HG03135 (cell line): ENCODE data around the gene SLC25A1.

ENCODE experiments used
- ATAC-seq: cut with Tn5 transposase; IDR thresholded peaks from one replicate; pipeline ENCODE4 v1.9.1; 2021; ENCODE audit warnings: mild to moderate bottlenecking, moderate library complexity; ENCODE audit not compliant: unreplicated experiment

SLC25A1 gene

DNA sequence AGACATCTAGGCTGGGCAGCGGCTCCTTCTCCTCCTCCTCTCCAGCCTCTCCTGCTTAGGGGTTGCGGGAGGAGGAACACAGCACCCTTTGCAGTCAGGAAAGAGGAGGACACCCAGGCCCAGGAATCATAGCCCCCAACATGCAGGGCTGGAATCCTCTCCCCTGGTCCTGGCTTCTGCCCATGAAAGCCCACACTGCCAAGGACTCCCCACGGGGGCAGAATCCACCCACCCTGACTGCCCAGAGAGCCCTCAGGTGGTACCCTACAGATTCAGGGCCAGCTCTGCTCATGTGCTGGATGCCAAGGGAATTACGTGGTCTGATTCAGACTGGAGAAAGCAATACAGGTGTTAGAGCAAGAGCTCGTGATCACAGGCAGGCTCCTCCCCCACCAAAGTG, 38.6 kb downstream of the SLC25A1 start:
- no peak for ATAC-seq

DNA sequence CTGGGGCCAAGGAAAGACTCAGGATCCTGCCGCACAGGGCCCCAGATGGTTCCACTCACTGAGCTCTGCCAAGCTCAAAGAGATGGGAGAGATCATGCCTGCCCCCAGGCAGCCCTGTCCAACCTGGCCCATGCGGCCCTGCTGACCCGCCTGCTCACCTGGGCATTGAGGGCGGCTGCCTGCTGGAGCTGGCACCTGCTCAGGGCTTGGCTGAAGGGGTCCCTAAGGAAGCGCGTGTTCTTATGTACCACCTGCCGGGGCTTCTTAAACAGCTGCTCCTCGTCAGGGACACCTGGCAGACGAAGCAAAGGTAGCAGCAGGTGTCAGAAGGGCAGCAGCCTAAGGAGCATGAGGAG, 39.6 kb downstream of the SLC25A1 start:
- no peak for ATAC-seq

DNA sequence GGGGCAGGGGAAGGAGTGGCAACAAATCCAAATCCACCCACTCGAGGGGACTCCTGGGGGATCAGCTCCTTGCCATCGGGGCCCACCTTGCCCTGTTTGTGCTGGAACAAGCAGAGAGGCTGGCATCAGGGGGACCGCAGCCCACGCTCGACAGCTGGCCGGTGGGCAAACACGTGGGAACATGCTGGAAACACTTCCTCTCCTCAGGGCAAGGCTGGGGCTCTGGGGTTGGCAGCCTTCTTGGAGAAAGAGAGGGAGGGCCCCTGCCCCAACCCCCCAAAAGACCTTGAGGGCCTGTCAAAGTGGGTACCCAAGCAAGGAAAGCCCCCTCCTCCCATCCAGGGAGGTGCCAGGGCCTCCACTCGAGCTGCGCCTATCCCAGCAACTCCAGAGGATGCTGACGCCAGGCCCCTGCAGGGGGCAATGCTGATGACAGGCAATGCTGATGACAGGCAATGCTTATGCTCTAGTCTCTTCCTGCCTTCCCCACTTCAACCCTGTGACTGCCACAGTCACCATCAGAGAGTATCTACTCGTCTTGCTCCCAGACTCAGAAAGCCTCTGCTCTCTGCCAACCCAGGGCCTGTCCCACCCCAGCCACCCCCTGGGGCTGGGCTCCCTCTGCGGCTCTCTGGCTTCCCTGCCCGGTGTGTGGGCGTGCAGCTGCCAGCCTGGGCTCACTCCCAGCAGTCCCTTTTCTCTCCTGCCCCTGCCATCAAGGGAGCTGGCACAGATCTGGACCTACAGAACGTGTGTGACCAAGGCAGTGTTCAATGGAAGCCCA, 40.1 kb downstream of the SLC25A1 start:
- no peak for ATAC-seq

DNA sequence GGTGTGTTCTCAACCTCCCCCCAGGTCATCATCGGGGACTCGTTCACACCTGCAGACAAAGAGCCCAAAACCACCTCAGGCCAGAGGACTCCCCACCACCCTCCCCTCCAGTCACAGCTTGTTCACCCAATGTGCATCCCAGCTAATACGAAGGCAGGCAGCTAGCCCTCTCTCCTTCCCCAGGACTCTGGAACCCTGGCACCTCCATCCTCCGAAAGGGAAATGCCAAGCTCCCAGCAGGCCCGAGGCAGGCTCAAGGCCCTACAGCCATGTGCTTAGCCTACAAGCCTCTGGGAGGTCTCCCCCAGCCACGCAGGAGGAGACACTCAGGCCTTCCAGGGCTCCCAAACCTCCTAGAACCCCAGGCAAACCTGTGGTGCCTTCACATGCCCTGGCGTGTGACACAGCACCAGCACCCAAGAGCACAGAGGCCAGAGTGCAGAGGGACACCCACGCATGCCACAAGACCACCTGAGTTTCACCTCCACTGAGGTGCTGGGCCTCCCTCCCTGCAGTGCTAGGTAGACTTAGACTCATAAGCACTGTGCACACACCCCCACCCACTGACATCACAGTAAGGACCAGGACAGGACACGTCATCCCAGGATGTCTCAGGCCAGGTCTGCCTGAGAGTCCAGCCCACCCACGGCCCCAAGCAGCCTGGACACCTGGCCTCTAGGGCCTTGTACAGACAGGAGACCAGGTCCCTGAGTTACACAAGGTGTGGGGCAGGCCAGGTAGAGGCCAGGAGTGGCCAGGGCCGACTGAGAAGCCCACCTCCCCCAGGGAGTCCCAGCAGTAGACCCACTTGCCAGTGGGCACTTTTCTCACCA, 40.9 kb downstream of the SLC25A1 start:
- ATAC-seq = no peak

DNA sequence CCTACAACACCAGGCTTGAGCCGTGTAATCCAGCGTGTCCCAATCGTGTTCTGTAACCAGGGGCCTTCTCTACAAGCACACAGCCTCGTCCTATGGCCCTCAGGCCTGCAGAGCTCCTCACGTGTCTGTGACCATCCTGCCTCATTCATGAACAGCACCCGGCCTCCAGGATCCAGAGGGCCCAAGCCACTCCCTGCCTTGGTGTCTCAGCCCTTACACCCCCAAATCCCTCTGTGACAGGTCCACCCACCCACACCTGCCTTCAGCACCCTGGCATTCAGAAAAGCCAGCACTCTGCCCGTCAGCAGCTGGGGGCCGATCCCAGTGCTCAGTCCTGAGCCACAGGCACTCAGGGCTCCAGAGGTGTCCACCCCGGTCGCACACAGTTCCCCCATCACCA, 41.6 kb downstream of the SLC25A1 start:
- ATAC-seq = no peak

DNA sequence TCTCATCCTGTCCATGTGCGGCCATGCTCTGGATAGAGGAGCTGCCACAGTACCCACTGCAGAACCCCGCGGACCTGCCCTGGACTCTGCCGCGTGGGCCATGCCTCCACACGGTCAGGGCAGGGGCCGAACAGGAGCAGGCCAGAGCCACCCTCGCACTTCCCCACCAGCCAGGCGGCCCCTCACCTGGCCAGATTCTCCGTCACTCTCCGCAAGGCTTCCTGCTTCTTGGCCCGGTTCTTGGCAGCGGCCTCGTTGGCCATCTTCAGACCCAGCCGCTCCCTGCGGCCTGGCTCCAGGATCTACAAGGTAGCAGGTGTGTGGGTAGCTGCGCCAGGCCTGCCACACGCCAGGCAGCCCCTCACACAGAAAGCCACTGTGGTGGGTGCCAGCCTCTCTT, 43.7 kb downstream of the SLC25A1 start:
- no peak for ATAC-seq

DNA sequence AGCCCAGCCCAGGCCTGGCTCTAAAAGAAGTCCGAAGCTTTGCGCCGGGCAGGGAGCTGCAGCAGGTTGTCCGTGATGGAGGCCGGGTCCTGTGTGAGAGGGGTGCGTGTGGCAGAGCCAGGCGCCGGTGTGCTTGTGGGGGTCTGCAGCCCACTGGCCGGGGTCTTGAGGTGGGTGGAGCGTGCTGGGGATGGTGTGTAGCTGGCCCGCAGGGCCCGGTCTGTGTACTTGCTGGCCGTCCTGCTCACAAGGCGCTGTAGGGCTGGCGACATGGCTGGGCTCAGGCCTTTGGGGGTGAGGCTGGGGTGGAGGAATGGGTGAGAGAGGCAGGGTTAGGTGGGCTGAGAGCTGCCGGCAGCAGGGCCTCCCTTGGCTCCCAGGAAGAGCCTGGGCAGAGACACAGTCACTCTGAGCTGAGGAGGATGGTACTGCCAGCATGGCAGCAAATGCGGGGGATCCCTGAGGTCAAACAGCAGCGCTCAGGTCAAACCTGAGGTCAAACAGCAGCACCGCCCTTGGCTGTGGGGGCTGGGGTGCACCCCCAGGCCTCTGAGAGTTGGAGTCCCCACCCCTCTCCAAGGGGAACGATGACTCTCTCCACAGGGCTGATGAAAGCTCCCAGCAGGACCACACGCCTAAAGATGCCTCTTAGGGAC, 44.2 kb downstream of the SLC25A1 start:
- no peak for ATAC-seq

DNA sequence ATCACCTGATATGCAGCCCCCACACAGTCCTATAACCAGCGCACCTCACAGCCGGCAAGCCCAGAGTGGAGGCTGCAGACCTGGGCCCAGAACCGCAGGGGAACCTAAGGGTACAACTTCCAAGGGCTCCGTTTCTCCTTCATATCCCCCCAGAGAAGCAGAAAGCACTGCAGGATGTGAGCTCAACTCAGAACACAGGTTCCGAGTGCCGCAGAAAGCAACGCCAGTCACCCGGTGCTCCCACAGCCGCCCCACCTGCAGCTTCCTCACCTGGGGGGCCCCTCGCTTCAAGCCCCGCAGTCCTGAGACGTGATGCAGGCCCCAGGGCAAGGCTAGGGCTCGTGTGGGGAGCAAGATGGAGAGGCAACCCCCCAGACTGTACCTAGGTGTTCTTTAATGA, 45.0 kb downstream of the SLC25A1 start:
- no peak for ATAC-seq

DNA sequence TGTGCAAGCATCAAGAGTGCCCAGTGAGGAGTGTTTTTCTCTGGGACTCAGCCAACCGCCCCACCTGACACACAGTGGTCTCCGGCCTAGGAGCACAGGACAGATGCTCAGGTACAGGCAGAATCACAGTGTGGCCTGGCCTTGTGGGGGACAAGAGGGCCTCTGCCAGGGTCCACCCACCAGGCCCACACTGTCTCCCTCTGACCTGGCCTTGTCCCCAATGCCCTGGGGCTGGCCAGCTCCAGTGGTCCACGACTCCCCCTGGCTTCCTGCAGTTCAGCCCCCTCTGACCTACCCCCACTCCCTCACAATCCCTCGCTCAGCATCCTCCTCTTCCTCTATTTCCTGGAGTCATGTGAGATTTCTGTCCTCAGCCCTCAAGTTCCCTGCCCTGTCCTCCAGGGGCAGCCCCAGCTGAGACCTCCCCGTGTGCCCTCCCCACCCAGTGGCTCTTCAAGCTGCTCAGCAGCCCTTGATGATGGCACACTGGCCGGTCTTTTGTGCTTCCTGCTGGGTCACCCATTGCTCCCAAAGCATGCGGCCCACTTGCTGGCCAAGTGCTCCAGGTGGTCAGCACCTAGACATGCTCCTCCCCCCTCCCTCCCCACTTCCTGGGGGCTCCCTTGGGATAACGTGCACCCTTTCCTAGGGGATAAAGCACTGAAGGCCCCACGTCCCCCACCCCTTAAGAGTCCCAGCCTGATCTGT, 45.7 kb downstream of the SLC25A1 start:
- ATAC-seq = no peak

DNA sequence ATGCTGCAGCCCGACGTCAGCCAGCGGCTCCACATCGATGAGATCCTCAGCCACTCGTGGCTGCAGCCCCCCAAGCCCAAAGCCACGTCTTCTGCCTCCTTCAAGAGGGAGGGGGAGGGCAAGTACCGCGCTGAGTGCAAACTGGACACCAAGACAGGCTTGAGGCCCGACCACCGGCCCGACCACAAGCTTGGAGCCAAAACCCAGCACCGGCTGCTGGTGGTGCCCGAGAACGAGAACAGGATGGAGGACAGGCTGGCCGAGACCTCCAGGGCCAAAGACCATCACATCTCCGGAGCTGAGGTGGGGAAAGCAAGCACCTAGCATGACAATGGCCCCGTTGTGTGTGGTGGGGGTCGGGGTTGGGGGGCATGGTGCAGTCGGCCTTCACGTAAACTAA, 46.4 kb downstream of the SLC25A1 start:
- ATAC-seq = no peak

DNA sequence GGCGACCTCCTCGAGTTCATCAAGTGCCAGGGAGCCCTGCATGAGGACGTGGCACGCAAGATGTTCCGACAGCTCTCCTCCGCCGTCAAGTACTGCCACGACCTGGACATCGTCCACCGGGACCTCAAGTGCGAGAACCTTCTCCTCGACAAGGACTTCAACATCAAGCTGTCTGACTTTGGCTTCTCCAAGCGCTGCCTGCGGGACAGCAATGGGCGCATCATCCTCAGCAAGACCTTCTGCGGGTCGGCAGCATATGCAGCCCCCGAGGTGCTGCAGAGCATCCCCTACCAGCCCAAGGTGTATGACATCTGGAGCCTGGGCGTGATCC, 46.9 kb downstream of the SLC25A1 start:
- ATAC-seq = no peak

DNA sequence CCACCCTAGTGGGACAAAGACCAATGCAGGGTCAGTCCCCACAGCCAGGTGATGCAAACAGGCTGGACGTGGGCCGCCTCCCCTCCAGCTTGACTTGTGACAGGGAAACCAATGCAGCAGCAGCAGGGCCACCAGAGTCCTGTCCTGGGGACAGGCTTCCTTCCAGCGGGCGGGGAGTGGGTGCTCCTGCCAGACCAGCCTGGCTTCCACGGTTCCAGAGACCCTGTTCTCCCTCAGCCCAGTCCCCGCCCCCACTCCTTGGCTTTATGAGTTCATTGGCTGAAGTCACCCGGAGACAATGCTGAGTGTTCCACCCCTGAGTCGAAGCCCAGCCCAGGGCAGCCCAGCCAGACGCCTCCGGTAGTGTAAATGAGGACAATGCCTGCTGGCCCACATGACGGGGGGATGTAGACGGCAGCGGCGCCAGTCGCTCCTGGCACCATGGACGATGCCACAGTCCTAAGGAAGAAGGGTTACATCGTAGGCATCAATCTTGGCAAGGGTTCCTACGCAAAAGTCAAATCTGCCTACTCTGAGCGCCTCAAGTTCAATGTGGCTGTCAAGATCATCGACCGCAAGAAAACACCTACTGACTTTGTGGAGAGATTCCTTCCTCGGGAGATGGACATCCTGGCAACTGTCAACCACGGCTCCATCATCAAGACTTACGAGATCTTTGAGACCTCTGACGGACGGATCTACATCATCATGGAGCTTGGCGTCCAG, 47.4 kb downstream of the SLC25A1 start, which contains the start of gene TSSK2:
TSS of gene TSSK2 (plus strand) at position 350 of the 726 bp plus-strand sequence. CDS start at position 442, 92 bp downstream.
- no peak for ATAC-seq

DNA sequence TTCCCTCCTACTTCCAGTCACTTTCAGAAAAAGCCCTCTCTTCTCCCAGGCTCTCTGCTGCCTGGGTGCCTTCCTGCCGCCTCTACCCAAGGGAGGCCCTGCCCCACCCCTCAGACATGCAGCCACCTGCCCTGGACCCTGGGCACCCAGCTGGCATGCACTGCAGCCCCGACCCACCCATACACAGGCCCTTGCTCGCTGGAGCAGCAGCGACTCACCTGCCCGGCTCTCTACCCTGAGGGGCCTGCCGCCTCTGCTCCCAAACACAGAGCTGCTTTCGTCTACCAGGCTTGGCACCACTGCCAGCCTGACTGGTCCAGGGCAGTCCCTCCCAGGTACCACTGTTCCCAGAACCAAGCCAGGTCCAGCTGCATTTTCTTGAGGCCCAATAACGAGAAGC, 48.7 kb downstream of the SLC25A1 start:
- ATAC-seq = no peak

DNA sequence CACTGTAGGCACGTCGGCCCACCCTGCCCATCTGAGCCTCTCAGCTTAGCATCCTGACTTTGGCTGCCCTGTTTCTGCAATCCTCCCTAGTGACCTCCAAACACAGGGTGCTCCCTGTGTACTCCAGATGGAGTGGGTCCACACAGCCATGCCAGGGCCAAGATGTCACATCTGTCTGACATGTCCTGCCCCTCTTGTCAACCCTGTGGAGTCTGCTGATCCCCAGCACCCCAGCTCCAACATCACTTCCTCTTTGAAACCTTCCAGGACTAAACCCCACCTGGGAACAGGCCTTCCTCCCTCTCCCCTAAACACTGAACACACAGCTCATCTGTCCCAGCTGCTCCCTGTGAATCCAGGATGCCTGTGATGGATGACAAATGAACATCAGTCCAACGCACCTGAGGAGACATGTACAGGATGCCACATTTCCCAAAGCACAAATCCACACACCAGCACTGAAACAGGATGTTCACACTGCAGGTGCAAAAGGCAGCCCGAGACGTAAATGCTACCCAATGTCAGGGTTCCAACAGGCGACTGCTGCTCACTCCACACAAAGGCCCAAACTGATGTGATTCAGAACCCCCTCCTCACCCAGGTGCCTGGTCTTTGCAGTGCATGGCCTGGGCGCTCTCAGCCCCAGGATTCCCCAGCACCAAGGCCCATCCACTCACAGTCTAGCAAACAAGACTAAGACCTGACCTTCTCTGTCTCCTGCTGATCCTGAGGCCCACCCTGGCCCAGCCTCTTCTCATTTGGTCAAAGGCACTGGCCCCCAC, 49.4 kb downstream of the SLC25A1 start:
- ATAC-seq = no peak

DNA sequence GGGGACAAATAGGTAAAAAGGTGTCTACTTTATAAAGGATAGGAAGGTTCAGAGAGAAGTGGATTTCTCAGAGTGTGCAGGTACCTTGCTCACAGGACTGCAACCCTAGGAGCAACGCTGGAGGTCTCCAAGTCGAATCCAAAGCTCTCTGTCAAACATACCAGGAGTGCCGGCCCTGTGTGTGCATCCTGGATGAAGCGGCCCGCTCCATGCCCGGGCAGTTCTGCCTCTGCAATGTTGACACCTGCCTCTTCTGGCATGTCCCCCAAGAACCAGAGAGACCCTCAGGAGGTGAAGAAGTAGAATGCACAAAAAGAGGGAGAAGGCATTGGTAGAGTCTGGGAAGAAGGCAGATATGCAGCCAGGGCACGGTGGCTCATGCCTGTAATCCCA, 50.5 kb downstream of the SLC25A1 start:
- no peak for ATAC-seq

DNA sequence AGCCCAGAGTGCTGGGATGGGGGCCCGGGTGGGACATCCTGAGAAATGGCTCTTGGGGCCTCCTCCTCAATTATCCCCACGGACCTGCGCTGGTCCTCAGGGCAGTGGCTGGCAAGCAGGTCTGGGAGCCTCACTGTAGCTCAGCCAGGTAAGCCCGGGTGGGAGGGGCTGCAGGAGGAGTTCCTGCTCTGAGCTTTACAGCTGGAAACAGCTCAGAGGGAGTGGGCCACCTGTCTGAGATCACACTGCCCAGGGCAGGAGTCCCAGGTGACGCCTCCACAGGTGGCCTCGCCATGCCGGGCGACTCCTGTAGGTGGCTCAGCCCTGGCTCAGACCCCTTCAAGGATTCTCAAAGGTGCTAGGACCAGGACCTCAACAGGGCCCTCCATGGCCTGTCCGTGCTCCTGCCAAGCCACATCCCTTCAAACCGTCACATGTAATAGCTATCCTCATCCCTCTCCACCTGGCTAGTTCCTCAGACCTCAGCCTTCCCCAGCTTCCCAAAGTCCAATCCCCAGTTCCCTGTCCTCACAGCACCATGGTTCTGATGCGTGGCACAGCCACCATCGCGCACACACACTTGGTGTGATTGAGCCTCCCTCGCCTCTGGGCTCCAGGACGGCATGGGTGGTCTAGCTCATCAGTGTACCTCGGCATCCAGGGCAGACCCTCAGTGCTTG, 51.1 kb downstream of the SLC25A1 start:
- no peak for ATAC-seq

DNA sequence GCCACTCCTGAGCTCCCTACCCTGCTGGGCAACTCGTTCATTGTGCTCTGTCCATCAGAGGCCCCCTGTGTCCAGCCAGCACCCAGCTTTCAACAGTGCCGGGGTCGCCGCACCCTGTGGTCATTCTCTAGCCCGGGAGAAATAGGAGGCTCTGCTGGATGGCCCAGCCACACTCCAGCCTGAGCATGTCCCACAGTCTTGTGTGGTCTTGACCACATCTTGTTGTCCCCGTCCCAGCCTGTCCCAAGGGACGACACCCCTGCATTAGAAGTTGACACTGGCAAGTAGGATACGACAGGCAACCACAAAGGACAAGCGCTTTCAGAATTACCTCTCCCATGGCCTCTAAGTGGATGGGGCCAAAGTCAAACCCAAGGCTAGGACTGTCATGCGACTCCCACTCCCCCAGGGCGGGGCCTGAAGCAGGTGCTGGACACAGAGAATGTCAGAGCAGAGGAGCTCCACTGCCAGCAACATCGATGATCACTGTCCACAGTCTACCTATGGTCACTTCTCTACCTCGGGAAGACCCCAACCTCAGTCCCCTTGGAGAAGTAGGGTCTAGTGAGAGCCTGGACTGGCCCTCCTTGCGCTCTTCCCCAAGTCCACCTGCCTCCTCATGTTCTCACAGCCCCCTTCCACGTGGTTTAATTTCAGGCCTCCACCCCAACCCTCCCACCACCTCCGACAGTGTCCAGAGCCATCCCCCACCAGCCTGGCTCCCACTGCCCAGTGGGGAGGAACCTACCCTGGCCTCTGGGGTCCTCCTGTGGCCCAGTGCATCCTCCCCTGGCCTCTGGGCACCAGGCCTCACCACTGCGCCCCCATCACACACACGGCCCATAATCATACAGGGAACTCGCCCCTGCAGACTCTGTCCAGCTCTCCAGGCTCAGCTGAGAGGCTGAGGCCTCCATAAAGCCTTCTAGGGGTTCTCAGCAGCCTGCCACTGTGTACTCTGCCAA, 51.9 kb downstream of the SLC25A1 start:
- no peak for ATAC-seq
